GM12878 (cell line): ENCODE data around the gene TSPYL2. TPM values are rescaled to one million over a fixed set of nuclear protein-coding genes. Genes with fewer than 3 reads are reported as not detected.

Experiments
- KDM1A ChIP-seq: fragments of 200-600 bp; sonication (generic); IDR thresholded peaks from 2 replicates; pipeline ENCODE4 v1.6.1; 2016; ENCODE audit warnings: borderline replicate concordance
- KLF5 ChIP-seq: fragments of 450-650 bp; IDR thresholded peaks from 2 replicates; pipeline ENCODE4 v1.6.1; 2014; ENCODE audit warnings: mild to moderate bottlenecking; ENCODE audit not compliant: partially characterized antibody
- MEF2A ChIP-seq: IDR thresholded peaks from 2 replicates; pipeline ENCODE4 v1.6.1; 2011; ENCODE audit warnings: low read depth, mild to moderate bottlenecking, low read length, moderate library complexity; ENCODE audit not compliant: insufficient read depth
- MTA2 ChIP-seq: fragments of 450-650 bp; IDR thresholded peaks from 2 replicates; pipeline ENCODE4 v1.6.1; 2016; ENCODE audit warnings: low read depth, mild to moderate bottlenecking, moderate library complexity
- MTA3 ChIP-seq: IDR thresholded peaks from 2 replicates; pipeline ENCODE4 v1.6.1; 2012; ENCODE audit warnings: low read length, inconsistent platforms, borderline replicate concordance
- RAD21 ChIP-seq: IDR thresholded peaks from 2 replicates; pipeline ENCODE4 v1.6.1; 2011; ENCODE audit warnings: mild to moderate bottlenecking, low read depth, low read length, moderate library complexity; ENCODE audit not compliant: insufficient read depth
- SMAD1 ChIP-seq: fragments of 450-650 bp; IDR thresholded peaks from 2 replicates; pipeline ENCODE4 v1.6.1; 2018; ENCODE audit warnings: mild to moderate bottlenecking, low read depth; ENCODE audit not compliant: partially characterized antibody
- SP1 ChIP-seq: IDR thresholded peaks from one replicate; pipeline ENCODE4 v1.6.1; 2011; ENCODE audit warnings: low read depth, low read length
- SREBF1 ChIP-seq: IDR thresholded peaks from 2 replicates; pipeline ENCODE4 v1.6.1; 2012; ENCODE audit warnings: mild to moderate bottlenecking, low read length
- TARDBP ChIP-seq: IDR thresholded peaks from 2 replicates; pipeline ENCODE4 v1.6.1; 2016; ENCODE audit warnings: borderline replicate concordance
- YY1 ChIP-seq: IDR thresholded peaks from 2 replicates; pipeline ENCODE4 v1.6.1; 2011; ENCODE audit warnings: low read depth, mild to moderate bottlenecking, low read length
- ZBTB40 ChIP-seq: fragments of 450-650 bp; IDR thresholded peaks from 2 replicates; pipeline ENCODE4 v1.6.1; 2016; ENCODE audit warnings: mild to moderate bottlenecking, moderate library complexity, borderline replicate concordance
- ZNF207 ChIP-seq: fragments of 450-650 bp; IDR thresholded peaks from 2 replicates; pipeline ENCODE4 v1.6.1; 2014; ENCODE audit warnings: antibody characterized with exemption, mild to moderate bottlenecking, borderline replicate concordance
- polyA plus RNA-seq, 11 experiments: library from polyadenylated mRNA; depleted of rRNA in 4 of 11; unstranded in 6 of 11; stranded (reverse) in 5 of 11; fragments of >200 nt; fragmentation: Nextera tagmentation in 4 of 11; fragmentation: Illumina TruSeq in 1 of 11; extraction: Ambion mirVana in 4 of 11; extraction: Trizol in 1 of 11; gene quantifications; 1 replicate in 1 of 11; 2 replicates in 10 of 11; pipeline versions ENCODE4 v1.2.1 to v1.2.3, GENCODE V29; 2011 to 2016; ENCODE audit warnings: inconsistent platforms in 2 of 11, missing spikeins in 2 of 11, low read depth in 1 of 11
- total RNA-seq, 4 experiments: library from RNA; depleted of rRNA in 3 of 4; stranded (reverse); fragments of >200 nt in 3 of 4; fragmentation: Illumina TruSeq in 1 of 4; extraction: Trizol in 1 of 4; gene quantifications; 2 replicates each; pipeline versions ENCODE4 v1.2.1 to v1.2.3, GENCODE V29; 2013 to 2021
- TF ChIP-seq, protein P1 (sequence below), 3 experiments: IDR thresholded peaks in 2 of 3; conservative IDR thresholded peaks in 1 of 3; 2 replicates each; pipeline ENCODE4 v1.5.1; 2011; ENCODE audit warnings: low read depth in 3 of 3, low read length in 3 of 3, mild to moderate bottlenecking in 3 of 3, control low read depth in 2 of 3, moderate library complexity in 2 of 3, inconsistent platforms in 1 of 3, mixed read lengths in 1 of 3; ENCODE audit not compliant: control insufficient read depth in 2 of 3, insufficient read depth in 1 of 3; ENCODE audit errors: extremely low read depth in 1 of 3
- TF ChIP-seq, protein P2 (sequence below): IDR thresholded peaks from 2 replicates; pipeline ENCODE4 v1.6.1; 2012; ENCODE audit warnings: improper control_type of control experiment, low read depth, low read length; ENCODE audit not compliant: insufficient replicate concordance
- TF ChIP-seq, protein P3 (sequence below): IDR thresholded peaks from 2 replicates; pipeline ENCODE4 v1.6.1; 2011; ENCODE audit warnings: mild to moderate bottlenecking, low read depth, low read length, moderate library complexity; ENCODE audit not compliant: insufficient replicate concordance

TSPYL2 gene
- total and polyA plus RNA-seq, 10 of the 15 experiments (the other 5 are each of a cell fraction or from before 2014, with no cell fraction given) = 0.53 to 24.6 (median 14.5) TPM

DNA sequence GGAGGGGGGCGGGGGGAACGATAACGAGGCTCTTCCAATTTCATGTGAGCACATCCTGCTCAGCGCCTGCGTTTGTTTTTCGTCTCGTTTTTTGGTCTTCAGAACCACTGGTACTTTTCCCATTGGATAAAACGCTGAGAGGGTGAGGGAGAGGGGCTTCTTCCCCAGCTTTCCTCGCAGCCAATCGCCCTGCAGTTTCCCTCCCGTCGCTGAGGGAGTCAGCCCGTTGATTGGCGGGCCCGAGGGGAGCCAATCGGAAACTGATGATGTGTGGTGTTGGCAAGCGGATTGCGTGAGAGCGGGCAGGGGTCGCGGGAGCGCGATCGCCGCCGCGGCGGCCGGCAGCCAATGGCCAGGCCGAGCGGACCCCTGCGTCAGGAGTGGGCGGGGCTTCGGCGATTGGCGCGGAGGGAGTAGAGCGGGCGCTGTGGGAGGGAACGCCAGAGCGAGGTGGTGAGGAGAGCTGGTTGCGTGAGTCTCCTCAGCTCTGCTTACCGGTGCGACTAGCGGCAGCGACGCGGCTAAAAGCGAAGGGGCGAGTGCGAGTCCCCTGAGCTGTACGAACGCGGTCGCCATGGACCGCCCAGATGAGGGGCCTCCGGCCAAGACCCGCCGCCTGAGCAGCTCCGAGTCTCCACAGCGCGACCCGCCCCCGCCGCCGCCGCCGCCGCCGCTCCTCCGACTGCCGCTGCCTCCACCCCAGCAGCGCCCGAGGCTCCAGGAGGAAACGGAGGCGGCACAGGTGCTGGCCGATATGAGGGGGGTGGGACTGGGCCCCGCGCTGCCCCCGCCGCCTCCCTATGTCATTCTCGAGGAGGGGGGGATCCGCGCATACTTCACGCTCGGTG, at the start of gene TSPYL2 (continued):
- TF ChIP-seq, protein P1, sequence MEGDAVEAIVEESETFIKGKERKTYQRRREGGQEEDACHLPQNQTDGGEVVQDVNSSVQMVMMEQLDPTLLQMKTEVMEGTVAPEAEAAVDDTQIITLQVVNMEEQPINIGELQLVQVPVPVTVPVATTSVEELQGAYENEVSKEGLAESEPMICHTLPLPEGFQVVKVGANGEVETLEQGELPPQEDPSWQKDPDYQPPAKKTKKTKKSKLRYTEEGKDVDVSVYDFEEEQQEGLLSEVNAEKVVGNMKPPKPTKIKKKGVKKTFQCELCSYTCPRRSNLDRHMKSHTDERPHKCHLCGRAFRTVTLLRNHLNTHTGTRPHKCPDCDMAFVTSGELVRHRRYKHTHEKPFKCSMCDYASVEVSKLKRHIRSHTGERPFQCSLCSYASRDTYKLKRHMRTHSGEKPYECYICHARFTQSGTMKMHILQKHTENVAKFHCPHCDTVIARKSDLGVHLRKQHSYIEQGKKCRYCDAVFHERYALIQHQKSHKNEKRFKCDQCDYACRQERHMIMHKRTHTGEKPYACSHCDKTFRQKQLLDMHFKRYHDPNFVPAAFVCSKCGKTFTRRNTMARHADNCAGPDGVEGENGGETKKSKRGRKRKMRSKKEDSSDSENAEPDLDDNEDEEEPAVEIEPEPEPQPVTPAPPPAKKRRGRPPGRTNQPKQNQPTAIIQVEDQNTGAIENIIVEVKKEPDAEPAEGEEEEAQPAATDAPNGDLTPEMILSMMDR (IDR thresholded peaks at IDR 0.05 in 2 of 3, conservative IDR thresholded peaks at IDR 0.05 in 1 of 3; ENCODE audit: control insufficient read depth in 2 of 3, extremely low read depth in 1 of 3, insufficient read depth in 1 of 3, low read depth in 3 of 3, low read length in 3 of 3) = no peak
- TF ChIP-seq MTA3 = no peak
- TF ChIP-seq SP1 = peak; percentile 59
- TF ChIP-seq, protein P2, sequence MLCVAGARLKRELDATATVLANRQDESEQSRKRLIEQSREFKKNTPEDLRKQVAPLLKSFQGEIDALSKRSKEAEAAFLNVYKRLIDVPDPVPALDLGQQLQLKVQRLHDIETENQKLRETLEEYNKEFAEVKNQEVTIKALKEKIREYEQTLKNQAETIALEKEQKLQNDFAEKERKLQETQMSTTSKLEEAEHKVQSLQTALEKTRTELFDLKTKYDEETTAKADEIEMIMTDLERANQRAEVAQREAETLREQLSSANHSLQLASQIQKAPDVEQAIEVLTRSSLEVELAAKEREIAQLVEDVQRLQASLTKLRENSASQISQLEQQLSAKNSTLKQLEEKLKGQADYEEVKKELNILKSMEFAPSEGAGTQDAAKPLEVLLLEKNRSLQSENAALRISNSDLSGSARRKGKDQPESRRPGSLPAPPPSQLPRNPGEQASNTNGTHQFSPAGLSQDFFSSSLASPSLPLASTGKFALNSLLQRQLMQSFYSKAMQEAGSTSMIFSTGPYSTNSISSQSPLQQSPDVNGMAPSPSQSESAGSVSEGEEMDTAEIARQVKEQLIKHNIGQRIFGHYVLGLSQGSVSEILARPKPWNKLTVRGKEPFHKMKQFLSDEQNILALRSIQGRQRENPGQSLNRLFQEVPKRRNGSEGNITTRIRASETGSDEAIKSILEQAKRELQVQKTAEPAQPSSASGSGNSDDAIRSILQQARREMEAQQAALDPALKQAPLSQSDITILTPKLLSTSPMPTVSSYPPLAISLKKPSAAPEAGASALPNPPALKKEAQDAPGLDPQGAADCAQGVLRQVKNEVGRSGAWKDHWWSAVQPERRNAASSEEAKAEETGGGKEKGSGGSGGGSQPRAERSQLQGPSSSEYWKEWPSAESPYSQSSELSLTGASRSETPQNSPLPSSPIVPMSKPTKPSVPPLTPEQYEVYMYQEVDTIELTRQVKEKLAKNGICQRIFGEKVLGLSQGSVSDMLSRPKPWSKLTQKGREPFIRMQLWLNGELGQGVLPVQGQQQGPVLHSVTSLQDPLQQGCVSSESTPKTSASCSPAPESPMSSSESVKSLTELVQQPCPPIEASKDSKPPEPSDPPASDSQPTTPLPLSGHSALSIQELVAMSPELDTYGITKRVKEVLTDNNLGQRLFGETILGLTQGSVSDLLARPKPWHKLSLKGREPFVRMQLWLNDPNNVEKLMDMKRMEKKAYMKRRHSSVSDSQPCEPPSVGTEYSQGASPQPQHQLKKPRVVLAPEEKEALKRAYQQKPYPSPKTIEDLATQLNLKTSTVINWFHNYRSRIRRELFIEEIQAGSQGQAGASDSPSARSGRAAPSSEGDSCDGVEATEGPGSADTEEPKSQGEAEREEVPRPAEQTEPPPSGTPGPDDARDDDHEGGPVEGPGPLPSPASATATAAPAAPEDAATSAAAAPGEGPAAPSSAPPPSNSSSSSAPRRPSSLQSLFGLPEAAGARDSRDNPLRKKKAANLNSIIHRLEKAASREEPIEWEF = no peak
- TF ChIP-seq ZNF207 = 0 out of 2 replicates have a peak, but pooled peaks have one; percentile 43
- no peak for TF ChIP-seq MTA2
- TF ChIP-seq SMAD1 = no peak
- TF ChIP-seq, protein P3, sequence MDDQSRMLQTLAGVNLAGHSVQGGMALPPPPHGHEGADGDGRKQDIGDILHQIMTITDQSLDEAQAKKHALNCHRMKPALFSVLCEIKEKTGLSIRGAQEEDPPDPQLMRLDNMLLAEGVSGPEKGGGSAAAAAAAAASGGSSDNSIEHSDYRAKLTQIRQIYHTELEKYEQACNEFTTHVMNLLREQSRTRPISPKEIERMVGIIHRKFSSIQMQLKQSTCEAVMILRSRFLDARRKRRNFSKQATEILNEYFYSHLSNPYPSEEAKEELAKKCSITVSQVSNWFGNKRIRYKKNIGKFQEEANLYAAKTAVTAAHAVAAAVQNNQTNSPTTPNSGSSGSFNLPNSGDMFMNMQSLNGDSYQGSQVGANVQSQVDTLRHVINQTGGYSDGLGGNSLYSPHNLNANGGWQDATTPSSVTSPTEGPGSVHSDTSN = peak; percentile 85
- no peak for TF ChIP-seq KLF5
- no peak for TF ChIP-seq RAD21
- TF ChIP-seq SREBF1 = no peak
- no peak for TF ChIP-seq TARDBP
- no peak for TF ChIP-seq KDM1A
- no peak for TF ChIP-seq MEF2A
- TF ChIP-seq ZBTB40 = no peak
- 0 out of 2 replicates have a peak, but pooled peaks have one; percentile 47 for TF ChIP-seq YY1
